ENCODE data around the gene ANXA9.

DNA sequence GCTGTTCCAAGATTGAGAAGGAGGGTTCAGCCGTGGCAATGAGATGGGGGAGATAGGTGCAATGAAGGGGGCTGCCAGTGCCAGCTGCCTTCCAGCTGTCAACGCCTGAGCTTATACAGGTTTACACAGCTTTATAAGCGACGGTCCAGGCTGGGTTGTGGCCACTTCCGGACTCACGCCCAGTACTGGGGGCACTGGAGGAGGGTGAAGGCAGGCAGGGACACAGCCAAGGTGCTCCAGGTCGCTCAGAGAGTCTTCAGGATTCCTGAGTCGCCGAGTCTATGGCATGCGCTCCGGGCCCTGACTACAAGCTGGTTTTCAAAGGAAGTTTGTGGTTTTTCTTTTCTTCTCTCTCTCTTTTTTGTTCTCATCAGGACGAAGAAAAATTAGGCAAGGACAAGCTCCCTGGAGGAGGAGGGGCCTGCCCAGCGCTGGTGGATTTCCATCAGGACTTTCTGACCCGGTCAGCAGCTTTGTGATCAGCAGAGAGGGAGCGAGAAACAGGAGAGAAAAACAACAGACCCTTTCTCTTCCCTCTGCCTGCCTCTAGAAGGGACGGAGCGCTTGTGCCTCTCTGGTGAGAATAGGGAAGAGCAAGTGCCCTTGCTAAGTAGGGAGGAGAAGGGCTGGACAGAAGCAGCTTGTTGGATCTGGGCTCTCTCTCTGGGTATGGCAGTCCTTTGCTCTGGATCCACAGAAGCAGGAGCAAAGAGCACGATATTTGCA is 24.4 kb downstream of the ANXA9 start, which contains the start of gene MINDY1:
- TF ChIP-seq, protein P1, sequence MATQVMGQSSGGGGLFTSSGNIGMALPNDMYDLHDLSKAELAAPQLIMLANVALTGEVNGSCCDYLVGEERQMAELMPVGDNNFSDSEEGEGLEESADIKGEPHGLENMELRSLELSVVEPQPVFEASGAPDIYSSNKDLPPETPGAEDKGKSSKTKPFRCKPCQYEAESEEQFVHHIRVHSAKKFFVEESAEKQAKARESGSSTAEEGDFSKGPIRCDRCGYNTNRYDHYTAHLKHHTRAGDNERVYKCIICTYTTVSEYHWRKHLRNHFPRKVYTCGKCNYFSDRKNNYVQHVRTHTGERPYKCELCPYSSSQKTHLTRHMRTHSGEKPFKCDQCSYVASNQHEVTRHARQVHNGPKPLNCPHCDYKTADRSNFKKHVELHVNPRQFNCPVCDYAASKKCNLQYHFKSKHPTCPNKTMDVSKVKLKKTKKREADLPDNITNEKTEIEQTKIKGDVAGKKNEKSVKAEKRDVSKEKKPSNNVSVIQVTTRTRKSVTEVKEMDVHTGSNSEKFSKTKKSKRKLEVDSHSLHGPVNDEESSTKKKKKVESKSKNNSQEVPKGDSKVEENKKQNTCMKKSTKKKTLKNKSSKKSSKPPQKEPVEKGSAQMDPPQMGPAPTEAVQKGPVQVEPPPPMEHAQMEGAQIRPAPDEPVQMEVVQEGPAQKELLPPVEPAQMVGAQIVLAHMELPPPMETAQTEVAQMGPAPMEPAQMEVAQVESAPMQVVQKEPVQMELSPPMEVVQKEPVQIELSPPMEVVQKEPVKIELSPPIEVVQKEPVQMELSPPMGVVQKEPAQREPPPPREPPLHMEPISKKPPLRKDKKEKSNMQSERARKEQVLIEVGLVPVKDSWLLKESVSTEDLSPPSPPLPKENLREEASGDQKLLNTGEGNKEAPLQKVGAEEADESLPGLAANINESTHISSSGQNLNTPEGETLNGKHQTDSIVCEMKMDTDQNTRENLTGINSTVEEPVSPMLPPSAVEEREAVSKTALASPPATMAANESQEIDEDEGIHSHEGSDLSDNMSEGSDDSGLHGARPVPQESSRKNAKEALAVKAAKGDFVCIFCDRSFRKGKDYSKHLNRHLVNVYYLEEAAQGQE (IDR thresholded peaks at IDR 0.05; ENCODE audit: insufficient read depth in 1 of 2, low read depth in 2 of 2, low read length in 2 of 2): peak; percentile 48 to 81; a peak in 2 of 4 replicates
- TF ChIP-seq TAF1 (IDR thresholded peaks at IDR 0.05; ENCODE audit: borderline replicate concordance, insufficient read depth, low read length): no peak
- no peak for TF ChIP-seq SIN3A (IDR thresholded peaks at IDR 0.05; ENCODE audit: borderline replicate concordance, insufficient read depth, low read length)
- TF ChIP-seq POLR2AphosphoS5 (IDR thresholded peaks at IDR 0.05; ENCODE audit: low read depth, low read length): peak; percentile 56; the same call in 1 of the 2 replicates
- no peak for TF ChIP-seq FOXP2 (optimal IDR thresholded peaks at IDR 0.05; ENCODE audit: borderline replicate concordance, extremely low read depth, extremely low read length, insufficient read depth)

Measured in PFSK-1 (cell line).